HK-2 (cell line): ENCODE results near the gene NKAIN2.
"Not testable (repeated sequence)": the region's sequence is repeated elsewhere in the genome, so short reads cannot be mapped to it uniquely, and the experiment has no call there.

Experiments
- DNase-seq: peaks from one replicate; pipeline ENCODE4 v3.0.0-alpha.2; 2018; ENCODE audit not compliant: unreplicated experiment

NKAIN2 gene

GRCh38 chr6:124433387-124434160 is 629.9 kb downstream of the NKAIN2 start:
- DNase-seq = no peak

DNA sequence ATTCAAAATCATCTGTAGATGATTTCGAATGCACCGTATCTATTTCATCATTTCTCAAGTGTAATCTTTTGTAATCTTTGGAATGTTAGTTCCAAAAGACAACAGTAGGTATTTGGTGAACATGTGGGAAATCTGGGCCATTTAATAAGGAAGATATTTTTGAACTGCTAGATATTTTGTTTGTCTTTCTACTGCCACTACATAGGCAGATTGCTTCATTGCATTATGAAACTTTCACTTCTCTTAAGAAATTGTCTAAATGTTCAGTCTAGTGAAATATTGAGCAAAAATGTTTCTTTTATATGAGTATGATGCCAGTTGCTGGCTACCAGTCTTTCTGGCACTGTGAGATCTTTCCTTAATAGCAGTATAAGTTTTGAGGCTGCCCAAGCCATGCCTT is 630.8 kb downstream of the NKAIN2 start:
- no peak for DNase-seq

- DNase-seq = no peak
Observed at GRCh38 chr6:124436803-124437202, 633.1 kb downstream of the NKAIN2 start.

DNA sequence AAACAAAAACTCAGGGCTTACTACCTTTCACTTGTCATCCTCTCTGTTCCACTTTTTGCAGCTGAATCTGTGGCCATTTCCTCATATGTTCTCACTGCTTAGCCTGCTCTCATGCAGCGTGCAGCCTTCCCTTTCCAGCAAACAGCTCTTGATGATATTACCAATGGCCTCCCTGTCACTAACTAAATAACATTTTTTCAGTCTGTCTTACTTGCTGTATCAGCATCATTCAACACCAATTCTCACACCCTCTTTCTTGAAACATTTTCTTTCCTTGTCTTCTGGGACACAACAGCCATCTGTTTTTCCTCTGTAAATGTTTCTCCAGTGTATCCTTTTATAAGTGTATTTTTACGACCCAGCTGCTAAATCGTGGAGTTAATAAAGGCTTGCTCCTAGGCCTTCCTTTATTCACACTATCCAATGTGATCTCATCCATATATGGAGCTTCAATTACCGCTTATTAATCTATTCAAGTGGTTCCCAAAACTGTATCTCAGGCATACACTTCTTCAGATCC is 634.9 kb downstream of the NKAIN2 start:
- no peak for DNase-seq

- no peak for DNase-seq
Observed at GRCh38 chr6:124441450-124441849, 637.8 kb downstream of the NKAIN2 start.

DNA sequence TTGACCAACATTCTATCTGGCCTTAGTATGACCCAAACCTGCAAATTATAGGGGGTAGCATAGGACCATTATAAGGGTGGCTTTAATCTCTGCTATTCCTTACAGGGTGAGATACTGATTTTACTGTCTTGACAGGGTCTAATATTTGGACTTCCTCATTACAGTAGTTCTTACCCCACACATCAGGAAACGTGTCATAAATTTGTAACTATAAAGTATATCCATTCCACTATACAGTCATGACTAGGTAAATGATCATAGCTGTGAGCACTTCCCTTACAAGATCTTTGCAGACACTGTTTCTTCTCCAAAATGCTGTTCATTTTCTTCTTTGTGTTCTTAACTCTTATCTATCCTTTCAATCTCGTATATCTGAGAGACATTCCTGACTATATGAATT is 639.9 kb downstream of the NKAIN2 start:
- DNase-seq = no peak

DNA sequence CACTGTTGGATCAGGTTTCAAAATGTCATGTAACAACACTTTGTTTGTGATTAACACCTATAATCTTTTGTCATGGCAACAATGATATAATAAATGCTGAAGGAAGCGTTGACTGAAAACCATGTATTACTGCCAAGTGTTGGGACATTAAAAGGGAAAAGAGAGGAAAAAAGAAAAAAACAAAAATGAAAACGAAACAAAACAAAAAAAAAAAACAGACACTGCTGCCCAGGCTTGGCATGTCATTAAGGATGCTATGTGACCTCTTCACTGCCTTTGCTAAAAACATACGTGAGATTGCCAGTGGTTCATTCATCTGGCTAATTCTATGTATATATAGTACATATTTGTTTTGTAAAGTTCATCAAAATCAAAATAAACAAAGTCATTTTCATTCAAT is 641.9 kb downstream of the NKAIN2 start:
- no peak for DNase-seq

DNA sequence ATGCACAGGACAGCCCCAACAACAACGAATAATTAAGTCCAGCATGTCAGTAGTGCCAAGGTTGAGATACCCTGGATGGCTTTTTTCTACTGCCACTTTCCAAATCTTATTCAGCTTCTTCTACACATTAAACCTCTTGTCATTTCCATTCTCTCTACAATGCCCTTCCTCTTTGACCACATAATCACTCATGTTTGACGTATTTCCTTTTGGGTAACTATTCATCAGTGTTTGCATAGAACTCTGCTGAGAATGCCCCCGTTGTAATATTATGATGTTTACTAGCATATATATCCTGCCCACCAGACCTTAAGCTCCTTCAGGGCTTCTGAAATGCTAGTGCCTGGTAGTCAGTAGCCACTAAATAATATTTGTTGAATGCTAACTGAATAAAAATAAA is 643.3 kb downstream of the NKAIN2 start:
- DNase-seq = no peak

DNA sequence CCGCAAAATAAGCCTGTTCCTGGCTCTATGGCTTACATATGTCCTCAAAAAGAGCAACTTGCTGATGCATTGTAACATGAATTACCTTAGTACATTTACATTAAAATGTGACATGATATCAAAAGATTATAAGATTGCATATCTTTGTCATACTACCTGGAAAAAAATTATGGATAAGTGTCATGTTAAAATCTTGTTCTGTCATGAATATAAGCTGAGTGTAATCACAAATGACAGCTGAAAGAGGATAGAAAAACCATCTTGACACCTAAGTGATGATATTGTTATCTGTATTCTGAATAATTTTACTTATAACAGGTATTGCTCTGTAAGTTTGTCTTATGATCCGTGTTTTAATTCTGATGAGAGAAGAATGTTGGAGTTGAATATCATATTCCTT is 655.6 kb downstream of the NKAIN2 start:
- no peak for DNase-seq

DNA sequence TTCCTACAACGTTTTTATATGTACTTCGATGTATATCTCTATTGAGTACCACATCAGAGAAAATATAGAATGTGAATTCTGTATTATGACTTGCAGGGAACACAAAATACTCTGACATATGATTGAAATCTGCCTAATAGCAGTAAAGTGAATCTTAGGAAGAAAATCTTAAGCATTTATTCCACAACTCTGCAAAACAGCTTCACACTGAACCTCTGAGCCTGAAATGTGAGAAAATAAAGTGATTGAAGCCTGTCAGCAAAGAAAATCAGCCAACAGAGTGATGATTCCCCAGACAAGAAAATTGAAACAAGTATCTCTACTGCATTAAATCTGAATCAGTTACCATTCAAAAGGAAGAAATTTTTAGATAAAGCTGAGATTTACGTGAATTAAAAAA is 659.1 kb downstream of the NKAIN2 start:
- DNase-seq = no peak

GRCh38 chr6:124463271-124463670 is 659.6 kb downstream of the NKAIN2 start:
- no peak for DNase-seq

DNA sequence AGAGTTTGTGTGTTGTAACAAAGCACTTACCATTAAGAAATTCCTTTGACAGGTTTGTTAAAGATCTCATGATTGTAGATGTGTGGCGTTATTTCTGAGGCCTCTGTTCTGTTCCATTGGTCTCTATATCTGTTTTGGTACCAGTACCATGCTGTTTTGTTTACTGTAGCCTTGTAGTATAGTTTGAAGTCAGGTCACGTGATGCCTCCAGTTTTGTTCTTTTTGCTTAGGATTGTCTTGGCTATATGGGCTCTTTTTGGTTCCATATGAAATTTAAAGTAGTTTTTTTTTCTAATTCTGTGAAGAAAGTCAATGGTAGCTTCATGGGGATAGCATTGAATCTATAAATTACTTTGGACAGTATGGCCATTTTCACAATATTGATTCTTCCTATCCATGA is 660.9 kb downstream of the NKAIN2 start:
- DNase-seq = not testable (repeated sequence)

- no peak for DNase-seq
Observed at GRCh38 chr6:124466949-124467348, 663.3 kb downstream of the NKAIN2 start.

GRCh38 chr6:124467366-124467765 is 663.7 kb downstream of the NKAIN2 start:
- no peak for DNase-seq

DNA sequence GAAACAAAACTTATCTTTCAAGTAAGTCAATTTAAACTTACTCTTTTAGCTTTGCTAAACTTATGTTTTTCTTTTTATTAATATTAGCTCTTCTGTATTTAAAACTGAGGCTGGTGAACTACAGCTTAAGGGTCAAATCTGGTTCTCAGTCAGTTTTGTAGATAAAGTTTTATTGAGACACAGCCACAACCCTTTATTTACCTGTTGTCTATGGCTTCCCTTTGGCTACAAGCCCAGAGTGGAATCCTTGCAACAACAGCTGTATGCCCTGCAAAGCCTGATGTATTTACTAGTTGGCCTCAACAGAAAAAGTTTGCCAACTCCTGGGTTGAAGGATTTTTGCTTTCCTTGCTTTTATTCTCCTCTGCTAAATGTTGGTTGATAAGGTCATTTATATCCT is 667.1 kb downstream of the NKAIN2 start:
- no peak for DNase-seq

DNA sequence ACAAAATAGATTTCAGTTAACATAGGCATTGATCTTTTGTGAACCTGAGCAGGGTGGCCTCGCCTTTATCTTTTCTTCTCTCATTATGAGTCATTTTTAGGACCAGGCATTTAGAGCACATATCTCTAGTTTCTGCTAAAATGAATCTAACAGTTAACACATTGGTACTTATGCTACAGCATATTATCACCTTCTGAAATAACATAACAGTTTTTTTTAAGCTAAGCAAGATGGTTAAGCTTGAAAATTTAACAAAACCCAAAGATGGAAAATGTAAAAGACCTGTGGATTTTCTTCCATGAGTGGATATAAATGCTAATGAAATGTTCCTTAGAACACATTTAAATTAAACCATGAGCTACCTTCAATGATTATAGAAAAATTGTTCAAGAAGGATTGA is 671.5 kb downstream of the NKAIN2 start:
- no peak for DNase-seq

DNA sequence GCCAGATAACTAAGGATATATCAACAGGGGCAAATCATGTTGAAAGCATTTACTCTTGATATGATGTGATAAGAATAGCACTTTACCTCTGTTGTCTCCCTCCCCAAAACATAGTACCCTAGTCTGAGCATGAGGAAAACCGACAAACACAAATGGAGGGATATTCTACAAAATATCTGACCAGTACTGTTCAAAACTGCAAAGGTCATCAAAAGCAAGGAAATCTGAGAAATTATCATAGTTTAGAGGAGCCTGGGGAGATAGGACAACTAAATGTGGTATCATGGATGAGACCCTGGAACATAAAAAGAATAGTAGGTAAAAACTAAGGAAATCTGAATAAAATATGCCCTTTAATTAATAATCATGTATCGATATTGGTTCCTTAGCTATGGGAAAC is 675.2 kb downstream of the NKAIN2 start:
- no peak for DNase-seq

GRCh38 chr6:124479991-124480430 is 676.3 kb downstream of the NKAIN2 start:
- no peak for DNase-seq

- DNase-seq = no peak
Observed at GRCh38 chr6:124482071-124482491, 678.4 kb downstream of the NKAIN2 start.

- DNase-seq = no peak
Observed at GRCh38 chr6:124487623-124488431, 684.2 kb downstream of the NKAIN2 start.

- no peak for DNase-seq
Observed at GRCh38 chr6:124490122-124490521, 686.5 kb downstream of the NKAIN2 start.

- DNase-seq = no peak
Observed at GRCh38 chr6:124493259-124493658, 689.6 kb downstream of the NKAIN2 start.
